Cardiac muscle cell (in vitro differentiated cells and primary cell): ENCODE data around the gene NT5C2. TPM values are rescaled to one million over a fixed set of nuclear protein-coding genes. Genes with fewer than 3 reads are reported as not detected.

Source experiments
- DNase-seq, 2 donors: peaks; one replicate each; pipeline versions ENCODE4 v3.0.0 to v3.0.0-alpha.2; 2010 to 2017; ENCODE audit warnings: low read depth in 1 of 2, low spot score in 1 of 2
- H3K27ac ChIP-seq: fragments of 200-600 bp; sonication (generic); 2 replicates; pipeline ENCODE4 v1.5.1; 2016
- H3K27me3 ChIP-seq: fragments of 200-600 bp; sonication (generic); 2 replicates; pipeline ENCODE4 v1.6.0; 2016; ENCODE audit warnings: control low read depth
- H3K36me3 ChIP-seq: fragments of 200-600 bp; sonication (generic); 2 replicates; pipeline ENCODE4 v1.5.1; 2016; ENCODE audit warnings: control low read depth
- H3K4me1 ChIP-seq: fragments of 200-600 bp; sonication (generic); 2 replicates; pipeline ENCODE4 v1.8.1; 2017; ENCODE audit warnings: low read depth, mild to moderate bottlenecking, mixed run types
- H3K4me3 ChIP-seq: fragments of 200-600 bp; sonication (generic); 2 replicates; pipeline ENCODE4 v1.5.1; 2016; ENCODE audit warnings: mild to moderate bottlenecking
- H3K9me3 ChIP-seq: fragments of 200-600 bp; sonication (generic); 2 replicates; pipeline ENCODE4 v1.5.1; 2017; ENCODE audit warnings: low read depth, mild to moderate bottlenecking, control low read depth
- CTCF ChIP-seq: IDR thresholded peaks from 2 replicates; pipeline ENCODE4 v1.5.1; 2012; ENCODE audit warnings: low read depth, mild to moderate bottlenecking, low read length
- polyA plus RNA-seq: library from polyadenylated mRNA; unstranded; fragments of >200 nt; fragmentation: Nextera tagmentation; extraction: Ambion mirVana; gene quantifications from 2 replicates; pipeline ENCODE4 v1.2.1, GENCODE V29; 2016
- total RNA-seq: library from RNA; depleted of rRNA; stranded (reverse); fragments of >200 nt; gene quantifications from 2 replicates; pipeline ENCODE4 v1.2.3, GENCODE V29; 2016

The NT5C2 gene
- total and polyA plus RNA-seq, 2 experiments from 2014 or later: 51.1 to 84.0 TPM

GRCh38 chr10:103124420-103125096 is 68.5 kb downstream of the NT5C2 start:
- no peaks in the 10 kb centered on the region for H3K9me3 ChIP-seq
- no peaks in the 10 kb centered on the region for H3K36me3 ChIP-seq
- TF ChIP-seq CTCF: no peak
- peaks cover 13% of the 10 kb centered on the region for H3K4me1 ChIP-seq
- no peak for DNase-seq
- no peaks in the 10 kb centered on the region for H3K27me3 ChIP-seq
- H3K4me3 ChIP-seq: no peak overlapping the region
- peak overlapping the region; percentile 75 for H3K27ac ChIP-seq

GRCh38 chr10:103123282-103124024 is 69.6 kb downstream of the NT5C2 start:
- peak; percentile 3 for TF ChIP-seq CTCF
- H3K36me3 ChIP-seq: no peaks in the 10 kb centered on the region
- no peaks in the 10 kb centered on the region for H3K9me3 ChIP-seq
- peaks cover 13% of the 10 kb centered on the region for H3K4me1 ChIP-seq
- no peak overlapping the region for H3K27ac ChIP-seq
- H3K4me3 ChIP-seq: no peak overlapping the region
- no peak for DNase-seq
- no peaks in the 10 kb centered on the region for H3K27me3 ChIP-seq

- no peaks in the 10 kb centered on the region for H3K9me3 ChIP-seq
- peak in 1 of 2 donors; percentile 60 for DNase-seq
- H3K36me3 ChIP-seq: no peaks in the 10 kb centered on the region
- TF ChIP-seq CTCF: no peak
- H3K4me1 ChIP-seq: peaks cover 13% of the 10 kb centered on the region
- no peak overlapping the region for H3K4me3 ChIP-seq
- no peak overlapping the region for H3K27ac ChIP-seq
- no peaks in the 10 kb centered on the region for H3K27me3 ChIP-seq
These were observed 71.9 kb downstream of the NT5C2 start for GRCh38 chr10:103120977-103121735.

GRCh38 chr10:103120546-103120945 is 72.5 kb downstream of the NT5C2 start:
- H3K4me3 ChIP-seq: no peak overlapping the region
- no peak for TF ChIP-seq CTCF
- no peak for DNase-seq
- H3K36me3 ChIP-seq: no peaks in the 10 kb centered on the region
- H3K9me3 ChIP-seq: no peaks in the 10 kb centered on the region
- peaks cover 7% of the 10 kb centered on the region for H3K4me1 ChIP-seq
- no peak overlapping the region for H3K27ac ChIP-seq
- no peaks in the 10 kb centered on the region for H3K27me3 ChIP-seq

- no peak for TF ChIP-seq CTCF
- no peak overlapping the region for H3K4me3 ChIP-seq
- DNase-seq: no peak
- H3K27me3 ChIP-seq: no peaks in the 10 kb centered on the region
- no peaks in the 10 kb centered on the region for H3K9me3 ChIP-seq
- peaks cover under 1% of the 10 kb centered on the region for H3K4me1 ChIP-seq
- no peak overlapping the region for H3K27ac ChIP-seq
- H3K36me3 ChIP-seq: no peaks in the 10 kb centered on the region
These were observed 75.8 kb downstream of the NT5C2 start for GRCh38 chr10:103117247-103117646.
